Fibroblast of lung (primary cell): ENCODE data around the gene ZBTB7C.

Experiments
- CTCF ChIP-seq, 2 donors: IDR thresholded peaks in 1 of 2; conservative IDR thresholded peaks in 1 of 2; 1 replicate in 1 of 2; 2 replicates in 1 of 2; pipeline ENCODE4 v1.5.1; 2011 to 2012; ENCODE audit warnings: low read length in 2 of 2, control low read depth in 1 of 2, inconsistent platforms in 1 of 2, low read depth in 1 of 2, mild to moderate bottlenecking in 1 of 2
- EZH2 ChIP-seq: IDR thresholded peaks from 2 replicates; pipeline ENCODE4 v1.5.1; 2012; ENCODE audit warnings: low read length, control low read depth, mild to moderate bottlenecking; ENCODE audit errors: missing control alignments

GRCh38 chr18:48254077-48254602 is 155.0 kb downstream of the ZBTB7C start:
- TF ChIP-seq CTCF (conservative IDR thresholded peaks at IDR 0.05 in 1 of 2, IDR thresholded peaks at IDR 0.05 in 1 of 2; ENCODE audit: low read depth in 1 of 2, low read length in 2 of 2) (no peak), EZH2 (no peak)
